ENCODE measurements around the gene HIVEP3.
A peak's percentile ranks its signal among the peaks of the same experiment; 100 is the strongest.
"Not testable (repeated sequence)": the region's sequence is repeated elsewhere in the genome, so short reads cannot be mapped to it uniquely, and the experiment has no call there.

HIVEP3 gene

GRCh38 chr1:41704196-41704595 is 214.5 kb downstream of the HIVEP3 start:
- DNase-seq: no peak

- no peak for DNase-seq
Observed at GRCh38 chr1:41702771-41703170, 216.0 kb downstream of the HIVEP3 start.

GRCh38 chr1:41700986-41701535 is 217.7 kb downstream of the HIVEP3 start:
- DNase-seq: no peak

- DNase-seq: no peak
Observed at GRCh38 chr1:41700581-41700980, 218.1 kb downstream of the HIVEP3 start.

- no peak for DNase-seq
Observed at GRCh38 chr1:41699861-41700248, 218.9 kb downstream of the HIVEP3 start.

GRCh38 chr1:41698916-41699860 is 219.5 kb downstream of the HIVEP3 start:
- no peak for DNase-seq

- DNase-seq: no peak
Observed at GRCh38 chr1:41696381-41696780, 222.3 kb downstream of the HIVEP3 start.

- DNase-seq: peak; percentile 49 to 69
Observed at GRCh38 chr1:41695118-41695745, 223.5 kb downstream of the HIVEP3 start.

GRCh38 chr1:41691966-41692365 is 226.8 kb downstream of the HIVEP3 start:
- not testable (repeated sequence) for DNase-seq

GRCh38 chr1:41691424-41691823 is 227.3 kb downstream of the HIVEP3 start:
- no peak for DNase-seq

GRCh38 chr1:41690331-41690730 is 228.4 kb downstream of the HIVEP3 start:
- DNase-seq: no peak

- DNase-seq: no peak
Observed at GRCh38 chr1:41689558-41689981, 229.2 kb downstream of the HIVEP3 start.

- DNase-seq: no peak
Observed at GRCh38 chr1:41689139-41689538, 229.6 kb downstream of the HIVEP3 start.

- DNase-seq: no peak
Observed at GRCh38 chr1:41687007-41687406, 231.7 kb downstream of the HIVEP3 start.

- peak; percentile 56 to 61 for DNase-seq
Observed at GRCh38 chr1:41683681-41684500, 234.8 kb downstream of the HIVEP3 start.

GRCh38 chr1:41682845-41683625 is 235.7 kb downstream of the HIVEP3 start:
- no peak for DNase-seq

- no peak for DNase-seq
Observed at GRCh38 chr1:41682149-41682548, 236.6 kb downstream of the HIVEP3 start.

- no peak for DNase-seq
Observed at GRCh38 chr1:41681331-41682098, 237.2 kb downstream of the HIVEP3 start.

GRCh38 chr1:41679994-41680393 is 238.7 kb downstream of the HIVEP3 start:
- no peak for DNase-seq

GRCh38 chr1:41679531-41679930 is 239.2 kb downstream of the HIVEP3 start:
- no peak for DNase-seq
